ENCODE measurements around the gene CD164.

CD164 gene

GRCh38 chr6:109322825-109323224, 59.4 kb downstream of the CD164 start:
- no peak for TF ChIP-seq SUZ12 (IDR thresholded peaks at IDR 0.05; ENCODE audit: extremely low read depth, insufficient read depth, insufficient read length)
- TF ChIP-seq ZNF274 (IDR thresholded peaks at IDR 0.05; ENCODE audit: low read depth, low read length): no peak
- no peak for TF ChIP-seq YY1 (IDR thresholded peaks at IDR 0.05; ENCODE audit: insufficient read depth, insufficient read length)
- Histone ChIP-seq H3K4me1 (ENCODE audit: insufficient read depth, insufficient read length) (no peaks in the 10 kb centered on the region), H3K9me3 (ENCODE audit: insufficient read depth, low read length) (no peaks in the 10 kb centered on the region), H3K9ac (ENCODE audit: insufficient read length, low read depth) (no peak overlapping the region), H3K36me3 (ENCODE audit: insufficient read depth, insufficient read length, low read length) (no peaks in the 10 kb centered on the region), H3K4me3 (ENCODE audit: insufficient read length, low read depth) (no peak overlapping the region), H3K27me3 (ENCODE audit: insufficient read depth, insufficient read length) (no peaks in the 10 kb centered on the region)
- DNase-seq (ENCODE audit: low read depth, low spot score): no peak

GRCh38 chr6:109321752-109322151, 60.5 kb downstream of the CD164 start:
- no peaks in the 10 kb centered on the region for H3K36me3 ChIP-seq (ENCODE audit: insufficient read depth, insufficient read length, low read length)
- no peaks in the 10 kb centered on the region for H3K9me3 ChIP-seq (ENCODE audit: insufficient read depth, low read length)
- H3K4me3 ChIP-seq (ENCODE audit: insufficient read length, low read depth): no peak overlapping the region
- H3K27me3 ChIP-seq (ENCODE audit: insufficient read depth, insufficient read length): no peaks in the 10 kb centered on the region
- DNase-seq (ENCODE audit: low read depth, low spot score): no peak
- TF ChIP-seq ZNF274 (IDR thresholded peaks at IDR 0.05; ENCODE audit: low read depth, low read length) (no peak), SUZ12 (IDR thresholded peaks at IDR 0.05; ENCODE audit: extremely low read depth, insufficient read depth, insufficient read length) (no peak), YY1 (IDR thresholded peaks at IDR 0.05; ENCODE audit: insufficient read depth, insufficient read length) (no peak)
- no peaks in the 10 kb centered on the region for H3K4me1 ChIP-seq (ENCODE audit: insufficient read depth, insufficient read length)
- no peak overlapping the region for H3K9ac ChIP-seq (ENCODE audit: insufficient read length, low read depth)

DNA sequence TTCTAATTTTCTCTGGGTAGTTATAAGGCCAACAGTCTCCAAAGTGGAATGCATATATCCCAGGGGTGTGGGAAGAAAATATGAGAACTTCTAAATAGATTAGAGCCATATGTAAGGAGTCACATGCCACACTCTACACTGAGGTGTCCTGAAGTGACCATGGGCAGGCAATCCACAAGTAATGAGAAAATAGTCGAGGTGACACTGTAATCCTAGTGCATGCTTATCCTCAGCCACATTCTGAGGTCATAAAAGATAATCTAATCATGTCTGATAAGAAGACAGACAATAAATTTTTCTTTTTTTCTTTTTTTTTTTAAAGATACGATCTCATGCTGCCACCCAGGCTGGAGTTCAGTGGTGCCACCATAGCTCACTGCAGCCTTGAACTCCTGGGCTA, 62.2 kb downstream of the CD164 start:
- Histone ChIP-seq H3K4me1 (ENCODE audit: insufficient read depth, insufficient read length) (no peaks in the 10 kb centered on the region), H3K36me3 (ENCODE audit: insufficient read depth, insufficient read length, low read length) (no peaks in the 10 kb centered on the region), H3K9me3 (ENCODE audit: insufficient read depth, low read length) (no peaks in the 10 kb centered on the region), H3K27me3 (ENCODE audit: insufficient read depth, insufficient read length) (no peaks in the 10 kb centered on the region), H3K9ac (ENCODE audit: insufficient read length, low read depth) (no peak overlapping the region), H3K4me3 (ENCODE audit: insufficient read length, low read depth) (no peak overlapping the region)
- no peak for DNase-seq (ENCODE audit: low read depth, low spot score)
- TF ChIP-seq SUZ12 (IDR thresholded peaks at IDR 0.05; ENCODE audit: extremely low read depth, insufficient read depth, insufficient read length) (no peak), YY1 (IDR thresholded peaks at IDR 0.05; ENCODE audit: insufficient read depth, insufficient read length) (no peak), ZNF274 (IDR thresholded peaks at IDR 0.05; ENCODE audit: low read depth, low read length) (no peak)

DNA sequence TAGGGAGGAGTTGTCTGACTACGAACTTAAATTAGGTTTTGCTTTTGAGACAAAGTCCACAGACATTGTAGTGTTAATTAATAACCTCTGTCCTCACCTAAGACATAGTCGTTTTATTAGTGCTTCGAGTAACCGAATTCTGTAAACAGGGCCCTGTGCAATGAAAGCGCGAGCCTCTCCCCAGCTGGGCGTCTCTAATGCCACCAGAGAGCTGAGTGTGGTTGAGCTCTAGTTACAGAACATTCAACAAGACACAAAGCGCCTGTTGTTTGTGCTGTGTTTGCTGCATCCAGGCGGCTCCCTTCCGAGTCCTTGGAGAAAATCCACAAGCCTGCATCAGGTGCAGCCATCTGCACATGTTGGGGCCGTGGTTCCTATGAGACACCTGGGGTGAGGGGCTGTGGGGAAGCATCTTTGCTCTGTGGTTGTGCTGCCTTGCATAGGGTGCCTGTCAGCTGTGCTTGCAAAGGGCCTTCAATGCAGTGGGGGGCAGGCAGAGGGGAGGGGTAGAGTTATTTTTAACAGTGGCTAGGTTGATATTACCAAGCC, 63.9 kb downstream of the CD164 start:
- no peak overlapping the region for H3K4me3 ChIP-seq (ENCODE audit: insufficient read length, low read depth)
- TF ChIP-seq ZNF274 (IDR thresholded peaks at IDR 0.05; ENCODE audit: low read depth, low read length): no peak
- no peak for TF ChIP-seq YY1 (IDR thresholded peaks at IDR 0.05; ENCODE audit: insufficient read depth, insufficient read length)
- no peak for TF ChIP-seq SUZ12 (IDR thresholded peaks at IDR 0.05; ENCODE audit: extremely low read depth, insufficient read depth, insufficient read length)
- no peaks in the 10 kb centered on the region for H3K9me3 ChIP-seq (ENCODE audit: insufficient read depth, low read length)
- H3K27me3 ChIP-seq (ENCODE audit: insufficient read depth, insufficient read length): no peaks in the 10 kb centered on the region
- H3K36me3 ChIP-seq (ENCODE audit: insufficient read depth, insufficient read length, low read length): no peaks in the 10 kb centered on the region
- DNase-seq (ENCODE audit: low read depth, low spot score): no peak
- H3K9ac ChIP-seq (ENCODE audit: insufficient read length, low read depth): no peak overlapping the region
- no peaks in the 10 kb centered on the region for H3K4me1 ChIP-seq (ENCODE audit: insufficient read depth, insufficient read length)

- Histone ChIP-seq H3K4me3 (ENCODE audit: insufficient read length, low read depth) (no peak overlapping the region), H3K36me3 (ENCODE audit: insufficient read depth, insufficient read length, low read length) (no peaks in the 10 kb centered on the region), H3K4me1 (ENCODE audit: insufficient read depth, insufficient read length) (no peaks in the 10 kb centered on the region), H3K9me3 (ENCODE audit: insufficient read depth, low read length) (no peaks in the 10 kb centered on the region), H3K27me3 (ENCODE audit: insufficient read depth, insufficient read length) (no peaks in the 10 kb centered on the region), H3K9ac (ENCODE audit: insufficient read length, low read depth) (no peak overlapping the region)
- DNase-seq (ENCODE audit: low read depth, low spot score): no peak
- no peak for TF ChIP-seq SUZ12 (IDR thresholded peaks at IDR 0.05; ENCODE audit: extremely low read depth, insufficient read depth, insufficient read length)
- no peak for TF ChIP-seq YY1 (IDR thresholded peaks at IDR 0.05; ENCODE audit: insufficient read depth, insufficient read length)
- no peak for TF ChIP-seq ZNF274 (IDR thresholded peaks at IDR 0.05; ENCODE audit: low read depth, low read length)
Measured at GRCh38 chr6:109316909-109317308, 65.4 kb downstream of the CD164 start.

Data from NT2/D1 (cell line).